ENCODE results near the gene TAF6.

DNA sequence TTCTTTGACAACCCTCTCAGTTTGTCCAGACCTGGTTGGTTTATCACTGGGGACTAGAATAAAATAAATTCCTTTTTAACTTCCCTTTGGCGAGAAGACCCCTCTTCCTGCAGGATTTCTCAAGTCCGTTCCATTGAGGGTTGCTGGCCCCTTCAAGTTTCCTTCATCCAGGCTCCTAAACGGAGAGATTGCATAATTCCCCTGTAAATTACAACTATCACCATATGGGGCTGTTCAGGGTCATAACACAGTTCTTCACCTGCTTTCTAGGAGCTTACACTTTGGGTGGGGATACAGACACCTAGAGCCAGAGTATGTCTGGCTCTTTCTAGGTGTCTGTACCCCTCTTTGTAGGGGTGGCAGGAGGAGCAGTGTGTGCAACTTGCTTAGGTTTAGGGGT lies 33.6 kb downstream of the TAF6 start:
- TF ChIP-seq, protein P1, sequence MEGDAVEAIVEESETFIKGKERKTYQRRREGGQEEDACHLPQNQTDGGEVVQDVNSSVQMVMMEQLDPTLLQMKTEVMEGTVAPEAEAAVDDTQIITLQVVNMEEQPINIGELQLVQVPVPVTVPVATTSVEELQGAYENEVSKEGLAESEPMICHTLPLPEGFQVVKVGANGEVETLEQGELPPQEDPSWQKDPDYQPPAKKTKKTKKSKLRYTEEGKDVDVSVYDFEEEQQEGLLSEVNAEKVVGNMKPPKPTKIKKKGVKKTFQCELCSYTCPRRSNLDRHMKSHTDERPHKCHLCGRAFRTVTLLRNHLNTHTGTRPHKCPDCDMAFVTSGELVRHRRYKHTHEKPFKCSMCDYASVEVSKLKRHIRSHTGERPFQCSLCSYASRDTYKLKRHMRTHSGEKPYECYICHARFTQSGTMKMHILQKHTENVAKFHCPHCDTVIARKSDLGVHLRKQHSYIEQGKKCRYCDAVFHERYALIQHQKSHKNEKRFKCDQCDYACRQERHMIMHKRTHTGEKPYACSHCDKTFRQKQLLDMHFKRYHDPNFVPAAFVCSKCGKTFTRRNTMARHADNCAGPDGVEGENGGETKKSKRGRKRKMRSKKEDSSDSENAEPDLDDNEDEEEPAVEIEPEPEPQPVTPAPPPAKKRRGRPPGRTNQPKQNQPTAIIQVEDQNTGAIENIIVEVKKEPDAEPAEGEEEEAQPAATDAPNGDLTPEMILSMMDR (IDR thresholded peaks at IDR 0.05; ENCODE audit: insufficient read depth, low read length, poor library complexity, severe bottlenecking) = no peak
- no peak for TF ChIP-seq EZH2phosphoT487 (conservative IDR thresholded peaks at IDR 0.05; ENCODE audit: low read length)
